H9 (cell line): ENCODE data around the gene TRAFD1. TPM values are rescaled to one million over a fixed set of nuclear protein-coding genes. Genes with fewer than 3 reads are reported as not detected.

Experiments used
- DNase-seq: peaks from one replicate; pipeline ENCODE4 v3.0.0-alpha.2; 2017
- H2AFZ ChIP-seq: one replicate; pipeline ENCODE4 v1.6.1; 2013; ENCODE audit warnings: mild to moderate bottlenecking, low read length, control low read depth, moderate library complexity
- H2AK5ac ChIP-seq: 2 replicates; pipeline ENCODE4 v1.6.1; 2013; ENCODE audit warnings: low read length, control low read depth, mixed read lengths; ENCODE audit not compliant: insufficient read length
- H2BK120ac ChIP-seq: one replicate; pipeline ENCODE4 v1.6.1; 2013; ENCODE audit warnings: low read depth, mild to moderate bottlenecking, low read length, control low read depth, inconsistent platforms; ENCODE audit not compliant: poor library complexity, severe bottlenecking
- H2BK12ac ChIP-seq: 2 replicates; pipeline ENCODE4 v1.6.1; 2013; ENCODE audit warnings: low read length, control low read depth, mixed read lengths, low read depth; ENCODE audit not compliant: insufficient read length
- H2BK15ac ChIP-seq: 2 replicates; pipeline ENCODE4 v1.6.1; 2013; ENCODE audit warnings: low read depth, low read length, control low read depth
- H2BK20ac ChIP-seq: one replicate; pipeline ENCODE4 v1.6.1; 2013; ENCODE audit warnings: low read depth, mild to moderate bottlenecking, low read length, control low read depth, inconsistent platforms; ENCODE audit not compliant: poor library complexity, severe bottlenecking
- H2BK5ac ChIP-seq: 2 replicates; pipeline ENCODE4 v1.6.1; 2013; ENCODE audit warnings: low read length, control low read depth, mixed read lengths; ENCODE audit not compliant: insufficient read length
- H3K14ac ChIP-seq: 2 replicates; pipeline ENCODE4 v1.6.1; 2013; ENCODE audit warnings: low read length, control low read depth; ENCODE audit not compliant: insufficient read depth
- H3K18ac ChIP-seq: 2 replicates; pipeline ENCODE4 v1.6.1; 2013; ENCODE audit warnings: low read depth, mild to moderate bottlenecking, mixed read lengths, low read length, control low read depth; ENCODE audit not compliant: insufficient read length
- H3K23ac ChIP-seq: 2 replicates; pipeline ENCODE4 v1.6.1; 2013; ENCODE audit warnings: low read length, control low read depth, mixed read lengths, low read depth; ENCODE audit not compliant: insufficient read length
- H3K23me2 ChIP-seq: 2 replicates; pipeline ENCODE4 v1.6.1; 2013; ENCODE audit warnings: low read depth, mild to moderate bottlenecking, mixed read lengths, low read length, control low read depth; ENCODE audit not compliant: insufficient read length, poor library complexity, severe bottlenecking
- H3K27ac ChIP-seq: 2 replicates; pipeline ENCODE4 v1.5.1; 2013; ENCODE audit warnings: low read length, control low read depth, mixed read lengths, low read depth; ENCODE audit not compliant: insufficient read length
- H3K27me3 ChIP-seq: 2 replicates; pipeline ENCODE4 v1.6.1; 2013; ENCODE audit warnings: low read length, control low read depth, inconsistent platforms; ENCODE audit not compliant: insufficient read depth
- H3K4ac ChIP-seq: 2 replicates; pipeline ENCODE4 v1.6.1; 2013; ENCODE audit warnings: low read depth, mild to moderate bottlenecking, control low read depth, inconsistent platforms, low read length, moderate library complexity
- H3K4me1 ChIP-seq: 2 replicates; pipeline ENCODE4 v1.6.1; 2013; ENCODE audit warnings: low read length, control low read depth, inconsistent platforms; ENCODE audit not compliant: insufficient read depth
- H3K4me2 ChIP-seq: 2 replicates; pipeline ENCODE4 v1.6.1; 2013; ENCODE audit warnings: low read length, control low read depth, mixed read lengths; ENCODE audit not compliant: insufficient read length, insufficient read depth
- H3K56ac ChIP-seq: 2 replicates; pipeline ENCODE4 v1.6.1; 2013; ENCODE audit warnings: low read depth, mild to moderate bottlenecking, mixed read lengths, low read length, control low read depth; ENCODE audit not compliant: insufficient read length
- H3K79me1 ChIP-seq: 2 replicates; pipeline ENCODE4 v1.6.1; 2013; ENCODE audit warnings: low read depth, mild to moderate bottlenecking, moderate library complexity, low read length, control low read depth, inconsistent platforms; ENCODE audit not compliant: insufficient read depth, poor library complexity, severe bottlenecking
- H3K79me2 ChIP-seq: 2 replicates; pipeline ENCODE4 v1.6.1; 2013; ENCODE audit warnings: low read length, control low read depth, inconsistent platforms; ENCODE audit not compliant: insufficient read depth
- H3K9ac ChIP-seq: 2 replicates; pipeline ENCODE4 v1.6.1; 2013; ENCODE audit warnings: low read length, control low read depth, mixed read lengths; ENCODE audit not compliant: insufficient read length; ENCODE audit errors: extremely low read depth
- H3K9me3 ChIP-seq: one replicate; pipeline ENCODE4 v1.6.1; 2013; ENCODE audit warnings: low read depth, low read length, inconsistent platforms; ENCODE audit not compliant: control insufficient read depth
- H3T11ph ChIP-seq: one replicate; pipeline ENCODE4 v1.6.1; 2013; ENCODE audit warnings: mild to moderate bottlenecking, low read length, control low read depth, inconsistent platforms
- H4K20me1 ChIP-seq: one replicate; pipeline ENCODE4 v1.6.1; 2013; ENCODE audit not compliant: control insufficient read depth, insufficient read length, insufficient read depth
- H4K5ac ChIP-seq: 2 replicates; pipeline ENCODE4 v1.6.1; 2013; ENCODE audit warnings: low read depth, mild to moderate bottlenecking, mixed read lengths, low read length, control low read depth; ENCODE audit not compliant: insufficient read length
- H4K8ac ChIP-seq: replicated peaks from 2 replicates; pipeline ENCODE4 v1.6.1; 2013; ENCODE audit warnings: low read length, control low read depth, mixed read lengths, low read depth; ENCODE audit not compliant: insufficient read length
- H4K91ac ChIP-seq: 2 replicates; pipeline ENCODE4 v1.6.1; 2013; ENCODE audit warnings: low read depth, mild to moderate bottlenecking, moderate library complexity, mixed read lengths, low read length, control low read depth; ENCODE audit not compliant: insufficient read length
- H3K27ac Mint-ChIP-seq, 3 experiments: 2 replicates in 2 of 3; 3 replicates in 1 of 3; pipeline ENCODE4 v1.8.0; 2020 to 2021; ENCODE audit warnings: mixed read lengths in 3 of 3, mild to moderate bottlenecking in 1 of 3, moderate library complexity in 1 of 3
- H3K27me3 Mint-ChIP-seq: 2 replicates; pipeline ENCODE4 v1.8.0; 2021; ENCODE audit warnings: low read depth, mild to moderate bottlenecking, moderate library complexity, mixed read lengths
- H3K36me3 Mint-ChIP-seq, 3 experiments: 2 replicates in 2 of 3; 3 replicates in 1 of 3; pipeline ENCODE4 v1.8.0; 2020 to 2021; ENCODE audit warnings: low read depth in 3 of 3, mixed read lengths in 3 of 3; ENCODE audit not compliant: insufficient read depth in 1 of 3
- H3K4me1 Mint-ChIP-seq, 2 experiments: 2 replicates each; pipeline ENCODE4 v1.8.0; 2020; ENCODE audit warnings: mixed read lengths in 2 of 2
- H3K4me3 Mint-ChIP-seq, 2 experiments: 2 replicates in 1 of 2; 3 replicates in 1 of 2; pipeline ENCODE4 v1.8.0; 2020 to 2021; ENCODE audit warnings: mild to moderate bottlenecking in 2 of 2, mixed read lengths in 2 of 2, moderate library complexity in 1 of 2
- H3K9me3 Mint-ChIP-seq, 2 experiments: 2 replicates in 1 of 2; 3 replicates in 1 of 2; pipeline ENCODE4 v1.8.0; 2020; ENCODE audit warnings: mild to moderate bottlenecking in 2 of 2, mixed read lengths in 2 of 2, moderate library complexity in 1 of 2
- WGBS: extraction: QIAGEN DNeasy Blood & Tissue Kit; methylation state at CpG from one replicate; pipeline ENCODE4 v1.1.7; 2013; ENCODE audit warnings: missing lambda C conversion rate, low lambda C conversion rate, mixed read lengths; ENCODE audit not compliant: insufficient read length; ENCODE audit errors: extremely low coverage; 5-methylcytosine and 5-hydroxymethylcytosine counted together
- total RNA-seq: library from RNA; stranded (reverse); gene quantifications from 2 replicates; pipeline ENCODE4 v1.2.1, GENCODE V29; 2021
- TF ChIP-seq, protein P1 (sequence below): fragments of 200-600 bp; sonication (generic); conservative IDR thresholded peaks from 3 replicates; pipeline ENCODE4 v1.8.0; 2021; ENCODE audit warnings: antibody characterized with exemption, mild to moderate bottlenecking

The TRAFD1 gene
- total RNA-seq, 1 experiment from 2014 or later = 32.0 TPM

DNA sequence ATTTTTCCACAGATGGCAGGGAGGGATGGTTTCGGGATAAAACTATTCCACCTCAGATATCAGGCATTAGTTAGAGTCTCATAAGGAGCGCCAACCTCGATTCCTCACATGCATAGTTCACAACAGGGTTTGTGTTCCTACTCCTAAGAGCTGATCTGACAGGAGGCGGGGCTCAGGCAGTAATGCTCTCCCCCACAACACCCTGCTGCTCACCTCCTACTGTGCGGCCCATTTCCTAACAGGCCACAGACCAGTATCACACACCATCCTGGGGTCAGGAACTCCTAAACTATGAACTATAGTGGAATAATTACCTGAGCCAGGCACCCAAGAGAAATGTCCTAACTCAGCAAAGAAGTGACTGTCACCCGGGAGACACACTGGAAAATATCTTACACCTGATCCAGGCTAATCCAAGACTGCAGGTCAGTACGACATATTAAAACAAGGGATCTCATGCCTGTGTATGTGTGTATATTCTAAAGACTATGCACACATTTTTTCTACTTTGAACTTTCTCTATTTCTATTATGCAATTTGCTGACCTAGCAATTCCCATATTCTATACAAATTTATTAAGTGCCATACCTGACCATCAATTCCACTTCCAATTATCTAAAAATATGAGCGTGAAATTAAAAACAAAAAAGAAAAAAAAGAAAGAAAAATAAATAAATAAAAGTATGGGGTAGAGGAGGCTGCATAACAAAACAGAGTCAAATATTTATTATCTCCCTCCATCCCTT lies 21.4 kb upstream of the TRAFD1 start:
- H3K27ac ChIP-seq = no peak overlapping the region
- peak; percentile 38 for DNase-seq
- peaks cover 13% of the 10 kb centered on the region for H3K79me1 ChIP-seq
- H3K23ac ChIP-seq = no peak overlapping the region
- Mint-ChIP-seq H3K9me3 (no peaks in the 10 kb centered on the region), H3K36me3 (peaks cover 23 to 44% (median 40%) of the 10 kb centered on the region in 3 experiments), H3K4me3 (no peak overlapping the region), H3K4me1 (peaks cover 35 to 44% of the 10 kb centered on the region in 2 experiments), H3K27me3 (no peaks in the 10 kb centered on the region), H3K27ac (no peak overlapping the region)
- no peak overlapping the region for H2BK12ac ChIP-seq
- TF ChIP-seq, protein P1, sequence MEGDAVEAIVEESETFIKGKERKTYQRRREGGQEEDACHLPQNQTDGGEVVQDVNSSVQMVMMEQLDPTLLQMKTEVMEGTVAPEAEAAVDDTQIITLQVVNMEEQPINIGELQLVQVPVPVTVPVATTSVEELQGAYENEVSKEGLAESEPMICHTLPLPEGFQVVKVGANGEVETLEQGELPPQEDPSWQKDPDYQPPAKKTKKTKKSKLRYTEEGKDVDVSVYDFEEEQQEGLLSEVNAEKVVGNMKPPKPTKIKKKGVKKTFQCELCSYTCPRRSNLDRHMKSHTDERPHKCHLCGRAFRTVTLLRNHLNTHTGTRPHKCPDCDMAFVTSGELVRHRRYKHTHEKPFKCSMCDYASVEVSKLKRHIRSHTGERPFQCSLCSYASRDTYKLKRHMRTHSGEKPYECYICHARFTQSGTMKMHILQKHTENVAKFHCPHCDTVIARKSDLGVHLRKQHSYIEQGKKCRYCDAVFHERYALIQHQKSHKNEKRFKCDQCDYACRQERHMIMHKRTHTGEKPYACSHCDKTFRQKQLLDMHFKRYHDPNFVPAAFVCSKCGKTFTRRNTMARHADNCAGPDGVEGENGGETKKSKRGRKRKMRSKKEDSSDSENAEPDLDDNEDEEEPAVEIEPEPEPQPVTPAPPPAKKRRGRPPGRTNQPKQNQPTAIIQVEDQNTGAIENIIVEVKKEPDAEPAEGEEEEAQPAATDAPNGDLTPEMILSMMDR = no peak
- no peak overlapping the region for H4K5ac ChIP-seq
- peaks cover 10% of the 10 kb centered on the region for H3K23me2 ChIP-seq
- H3K27me3 ChIP-seq = no peaks in the 10 kb centered on the region
- no peaks in the 10 kb centered on the region for H4K20me1 ChIP-seq
- no peak overlapping the region for H3T11ph ChIP-seq
- H3K14ac ChIP-seq = no peak overlapping the region
- H3K4ac ChIP-seq = no peak overlapping the region
- H3K4me2 ChIP-seq = no peak overlapping the region
- H4K8ac ChIP-seq = no peak overlapping the region
- no peak overlapping the region for H3K18ac ChIP-seq
- peaks cover 59% of the 10 kb centered on the region for H3K79me2 ChIP-seq
- no peak overlapping the region for H3K56ac ChIP-seq
- no peaks in the 10 kb centered on the region for H3K9me3 ChIP-seq
- H2BK20ac ChIP-seq = no peak overlapping the region
- no peak overlapping the region for H2AK5ac ChIP-seq
- H3K4me1 ChIP-seq = no peaks in the 10 kb centered on the region; the same call in 1 of the 2 replicates
- H2BK5ac ChIP-seq = no peak overlapping the region
- H2BK15ac ChIP-seq = no peak overlapping the region
- no CpG with 5 or more reads among the region's 8 CpGs for WGBS
- H2BK120ac ChIP-seq = no peak overlapping the region
- H2AFZ ChIP-seq = no peak overlapping the region
- no peak overlapping the region for H4K91ac ChIP-seq
- H3K9ac ChIP-seq = no peak overlapping the region
